ENCODE data around the gene LRMDA. TPM values are rescaled to one million over a fixed set of nuclear protein-coding genes. Genes with fewer than 3 reads are reported as not detected.

Gene LRMDA
- total and polyA plus RNA-seq, 2 of the 4 experiments (the other 2 are of a cell fraction) = 0.07 TPM; not detected in 1

DNA sequence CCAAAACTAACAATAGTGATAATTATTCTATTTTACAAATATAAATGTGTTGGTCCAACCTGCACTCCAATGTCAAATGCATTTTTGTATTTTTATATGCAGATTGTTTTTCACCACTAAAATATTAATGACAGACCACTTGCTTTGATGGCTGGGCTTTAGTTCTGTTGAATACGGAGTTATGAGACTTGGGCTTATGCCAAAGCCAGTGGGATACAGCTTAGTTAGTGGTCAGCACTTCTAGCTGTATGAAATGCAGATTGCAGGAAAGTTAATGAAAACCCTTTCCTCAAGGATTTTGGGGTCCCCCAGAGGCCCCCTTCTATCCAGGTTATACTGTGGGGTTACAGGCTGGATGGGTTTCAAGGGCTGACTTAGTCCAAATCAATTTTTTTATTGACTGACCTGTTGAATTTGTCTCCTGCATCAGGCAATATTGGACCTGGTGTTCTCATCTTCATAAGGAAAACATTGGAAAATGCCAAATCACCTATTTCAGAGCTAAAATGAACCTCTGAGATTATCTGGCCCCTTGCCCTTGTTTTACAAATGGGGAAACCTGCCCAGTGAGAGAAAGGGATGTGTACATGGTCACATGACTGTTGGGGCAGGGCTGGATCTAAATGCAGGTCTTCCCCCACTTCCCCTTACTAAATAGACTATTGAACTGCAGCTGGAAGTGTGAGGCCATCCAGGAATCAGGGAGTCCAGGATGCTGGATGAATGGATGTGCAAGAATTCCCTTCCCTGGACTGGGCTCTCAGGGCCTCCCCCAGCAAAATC, 1120.9 kb downstream of the LRMDA start (continued):
- TF ChIP-seq CEBPB (IDR thresholded peaks at IDR 0.05; ENCODE audit: low read depth, low read length) = no peak

DNA sequence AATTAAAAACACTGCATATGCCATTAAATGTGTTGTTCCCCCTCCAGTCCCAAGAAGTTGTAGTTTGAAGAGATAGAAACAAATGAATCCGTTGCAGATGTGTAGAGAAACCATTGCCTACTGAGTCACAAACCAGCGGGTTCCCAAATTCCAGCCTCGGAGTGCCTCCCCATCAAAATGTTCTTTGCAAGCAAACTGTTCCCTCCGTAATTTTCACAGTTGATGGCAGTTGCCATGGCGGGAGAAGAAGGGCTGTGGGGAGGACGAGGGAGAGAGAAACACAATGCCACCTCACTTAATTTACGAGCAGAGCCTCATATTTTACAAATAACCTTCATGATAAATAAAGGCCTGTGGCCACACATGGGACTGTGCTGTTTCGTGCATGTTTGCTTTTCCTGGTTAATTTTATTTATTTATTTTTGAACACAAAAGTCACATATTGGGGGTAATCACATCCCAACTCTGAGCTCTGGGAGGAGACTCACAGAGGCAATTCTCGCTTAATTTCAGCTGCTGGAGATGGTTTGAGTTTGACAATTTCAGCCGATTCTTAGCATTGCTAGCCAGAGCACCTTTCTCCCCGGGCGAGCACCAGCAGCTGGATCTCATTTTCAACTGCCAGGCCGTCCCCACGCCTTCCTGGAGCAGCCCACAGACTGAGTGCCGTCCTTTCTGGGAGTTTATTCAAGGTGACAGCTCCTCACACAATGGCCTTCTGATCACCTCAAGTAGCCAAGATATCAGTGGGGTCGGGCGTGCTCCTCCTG, 1122.0 kb downstream of the LRMDA start:
- H3K4ac ChIP-seq (ENCODE audit: low read depth, low read length) = no peak overlapping the region
- ATAC-seq (ENCODE audit: low read depth) = no peak
- POLR2A ChIA-PET (ENCODE audit: unreplicated experiment) = no interaction called here
- TF ChIP-seq, protein P1, sequence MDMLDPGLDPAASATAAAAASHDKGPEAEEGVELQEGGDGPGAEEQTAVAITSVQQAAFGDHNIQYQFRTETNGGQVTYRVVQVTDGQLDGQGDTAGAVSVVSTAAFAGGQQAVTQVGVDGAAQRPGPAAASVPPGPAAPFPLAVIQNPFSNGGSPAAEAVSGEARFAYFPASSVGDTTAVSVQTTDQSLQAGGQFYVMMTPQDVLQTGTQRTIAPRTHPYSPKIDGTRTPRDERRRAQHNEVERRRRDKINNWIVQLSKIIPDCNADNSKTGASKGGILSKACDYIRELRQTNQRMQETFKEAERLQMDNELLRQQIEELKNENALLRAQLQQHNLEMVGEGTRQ (IDR thresholded peaks at IDR 0.05; ENCODE audit: low read depth, low read length) = no peak
- TF ChIP-seq RAD21 (IDR thresholded peaks at IDR 0.05; ENCODE audit: low read length) = no peak
- TF ChIP-seq CHD1 (IDR thresholded peaks at IDR 0.05; ENCODE audit: low read depth, low read length) = no peak
- no peak for TF ChIP-seq MAZ (IDR thresholded peaks at IDR 0.05; ENCODE audit: borderline replicate concordance, low read depth, low read length)
- no peak for TF ChIP-seq CEBPB (IDR thresholded peaks at IDR 0.05; ENCODE audit: low read depth, low read length)
- TF ChIP-seq POLR2A (IDR thresholded peaks at IDR 0.05; ENCODE audit: low read depth, low read length) = no peak
- TF ChIP-seq BHLHE40 (IDR thresholded peaks at IDR 0.05; ENCODE audit: low read depth, low read length) = no peak
- TF ChIP-seq, protein P2, sequence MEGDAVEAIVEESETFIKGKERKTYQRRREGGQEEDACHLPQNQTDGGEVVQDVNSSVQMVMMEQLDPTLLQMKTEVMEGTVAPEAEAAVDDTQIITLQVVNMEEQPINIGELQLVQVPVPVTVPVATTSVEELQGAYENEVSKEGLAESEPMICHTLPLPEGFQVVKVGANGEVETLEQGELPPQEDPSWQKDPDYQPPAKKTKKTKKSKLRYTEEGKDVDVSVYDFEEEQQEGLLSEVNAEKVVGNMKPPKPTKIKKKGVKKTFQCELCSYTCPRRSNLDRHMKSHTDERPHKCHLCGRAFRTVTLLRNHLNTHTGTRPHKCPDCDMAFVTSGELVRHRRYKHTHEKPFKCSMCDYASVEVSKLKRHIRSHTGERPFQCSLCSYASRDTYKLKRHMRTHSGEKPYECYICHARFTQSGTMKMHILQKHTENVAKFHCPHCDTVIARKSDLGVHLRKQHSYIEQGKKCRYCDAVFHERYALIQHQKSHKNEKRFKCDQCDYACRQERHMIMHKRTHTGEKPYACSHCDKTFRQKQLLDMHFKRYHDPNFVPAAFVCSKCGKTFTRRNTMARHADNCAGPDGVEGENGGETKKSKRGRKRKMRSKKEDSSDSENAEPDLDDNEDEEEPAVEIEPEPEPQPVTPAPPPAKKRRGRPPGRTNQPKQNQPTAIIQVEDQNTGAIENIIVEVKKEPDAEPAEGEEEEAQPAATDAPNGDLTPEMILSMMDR (conservative IDR thresholded peaks at IDR 0.05; ENCODE audit: low read depth, low read length) = no peak
- no peak for TF ChIP-seq NFE2L2 (IDR thresholded peaks at IDR 0.05; ENCODE audit: low read depth, low read length)
- TF ChIP-seq RFX5 (IDR thresholded peaks at IDR 0.05; ENCODE audit: low read depth, low read length) = no peak
- no peak for TF ChIP-seq MAFK (IDR thresholded peaks at IDR 0.05; ENCODE audit: low read depth, low read length)
- TF ChIP-seq SMC3 (IDR thresholded peaks at IDR 0.05; ENCODE audit: low read depth, low read length) = no peak
- no peak for TF ChIP-seq MXI1 (IDR thresholded peaks at IDR 0.05; ENCODE audit: borderline replicate concordance, low read depth, low read length)

More for the DNA sequence above, 1122.0 kb downstream of the LRMDA start:
- no peak for DNase-seq
- Histone ChIP-seq H3K4me3 (ENCODE audit: insufficient read depth, low read depth, low read length) (no peak overlapping the region), H4K5ac (ENCODE audit: low read depth, low read length) (no peak overlapping the region), H3K4me1 (ENCODE audit: control insufficient read depth, insufficient read depth, low read length) (peaks cover 12% of the 10 kb centered on the region), H2BK5ac (ENCODE audit: low read depth, low read length, poor library complexity, severe bottlenecking) (no peak overlapping the region), H3K27ac (ENCODE audit: insufficient read depth, low read length) (no peak overlapping the region), H3K14ac (replicated peaks; ENCODE audit: low read depth, low read length) (no peak overlapping the region), H2BK20ac (ENCODE audit: low read depth, low read length) (no peak overlapping the region), H3K4me2 (ENCODE audit: low read depth, low read length) (no peak overlapping the region), H2BK120ac (ENCODE audit: low read depth, low read length) (no peak overlapping the region), H2AFZ (replicated peaks; ENCODE audit: low read length, poor library complexity) (no peak overlapping the region), H3K36me3 (ENCODE audit: control insufficient read depth, insufficient read depth, low read length) (no peaks in the 10 kb centered on the region), H3K9ac (ENCODE audit: low read depth, low read length) (no peak overlapping the region), H3K9me1 (ENCODE audit: insufficient read depth, low read length) (peaks cover 11% of the 10 kb centered on the region), H2BK15ac (ENCODE audit: low read depth, low read length) (0 out of 3 replicates have a peak overlapping the region, but pooled peaks have one; percentile 29), H4K8ac (ENCODE audit: low read depth in 2 of 2, low read length in 2 of 2) (no peak overlapping the region), H3K56ac (ENCODE audit: extremely low read depth, insufficient read depth, low read length) (no peak overlapping the region), H3K23ac (ENCODE audit: low read depth, low read length) (no peak overlapping the region), H4K20me1 (ENCODE audit: insufficient read depth, low read length) (no peaks in the 10 kb centered on the region), H3K18ac (ENCODE audit: low read depth, low read length) (no peak overlapping the region), H4K91ac (ENCODE audit: insufficient read depth, low read depth, low read length) (no peak overlapping the region), H2AK5ac (ENCODE audit: low read depth, low read length) (no peak overlapping the region), H3K9me3 (ENCODE audit: control insufficient read depth, insufficient read depth, low read length) (no peaks in the 10 kb centered on the region), H3K79me1 (ENCODE audit: low read depth in 1 of 2, low read length in 2 of 2) (no peaks in the 10 kb centered on the region), H3K27me3 (ENCODE audit: control insufficient read depth, insufficient read depth, low read length) (peaks cover 22% of the 10 kb centered on the region), H2AK9ac (replicated peaks; ENCODE audit: low read depth, low read length, poor library complexity) (no peak overlapping the region)
- 92% methylated on average over 5 of the region's 17 CpGs; no CpG with 5 or more reads in 1 of the 2 experiments for WGBS, 2 experiments (ENCODE audit: extremely low coverage in 2 of 2, insufficient read length in 1 of 2)
- intact Hi-C loops (cut with micrococcal nuclease) = no loop called here
- CTCF ChIA-PET = interaction anchor here (0.6 kb wide), 1 partner anchor 430 kb away, joined by 6 read pairs; no protein-coding TSS in a partner anchor
- in situ Hi-C loops (cut with MboI; ENCODE audit: low sequenced_read_pairs) = loop anchor here (10.0 to 25.0 kb wide), 3 partner anchors 434 to 1141 kb away; partner anchors contain the start of gene ZNF503
- BruUV-seq (replicated peaks) = no TSS peak
- dilution Hi-C loops (cut with HindIII; ENCODE audit: low sequenced_read_pairs, unreplicated experiment) = no loop called here

All from IMR-90 (cell line).